SK-N-SH (cell line): ENCODE results near the gene YAP1. TPM values are rescaled to one million over a fixed set of nuclear protein-coding genes. Genes with fewer than 3 reads are reported as not detected.
A peak's percentile ranks its signal among the peaks of the same experiment; 100 is the strongest.

ENCODE experiments used
- CTCF ChIA-PET: fragments of 300-600, 350-600 bp; formaldehyde crosslinking; extraction: SDS; loops from one replicate; lab custom pipeline; 2021; lab: Yijun Ruan, JAX
- POLR2A ChIA-PET: fragments of 350-600 bp; sonication (Branson Sonifier 250); formaldehyde crosslinking; extraction: SDS; loops from one replicate; lab custom pipeline; 2020; ENCODE audit warnings: antibody characterized with exemption, inconsistent platforms; lab: Yijun Ruan, JAX
- DNase-seq: peaks from one replicate; pipeline ENCODE4 v3.0.0; 2012
- H2AFZ ChIP-seq: fragments of 200-600 bp; sonication (generic); 2 replicates; pipeline ENCODE4 v1.8.1; 2016; ENCODE audit warnings: antibody characterized with exemption, mild to moderate bottlenecking, low read depth
- H3F3A ChIP-seq: fragments of 200-600 bp; sonication (generic); replicated peaks from 2 replicates; pipeline ENCODE3; 2016; ENCODE audit warnings: antibody characterized with exemption, mild to moderate bottlenecking; ENCODE audit not compliant: insufficient read depth
- H3K27ac ChIP-seq, 2 experiments: fragments of 200-500 bp in 1 of 2; fragments of 200-600 bp in 1 of 2; sonication (Bioruptor generic) in 1 of 2; sonication (generic), shearing (Covaris generic) in 1 of 2; 2 replicates each; pipeline versions ENCODE4 v1.5.1 to v1.6.1; 2014 to 2016; ENCODE audit warnings: low read depth in 2 of 2, inconsistent platforms in 1 of 2, low read length in 1 of 2, mild to moderate bottlenecking in 1 of 2, mixed read lengths in 1 of 2
- H3K27me3 ChIP-seq: fragments of 200-600 bp; sonication (generic), shearing (Covaris generic); 2 replicates; pipeline ENCODE4 v1.6.1; 2016; ENCODE audit warnings: mixed run types; ENCODE audit not compliant: insufficient read depth
- H3K36me3 ChIP-seq, 2 experiments: fragments of 200-500 bp in 1 of 2; fragments of 200-600 bp in 1 of 2; sonication (Bioruptor generic) in 1 of 2; sonication (generic) in 1 of 2; replicated peaks in 1 of 2; 2 replicates each; pipeline versions ENCODE3 to v1.5.1; 2014 to 2016; ENCODE audit warnings: low read length in 1 of 2, mild to moderate bottlenecking in 1 of 2; ENCODE audit not compliant: insufficient read depth in 2 of 2, control insufficient read depth in 1 of 2
- H3K4me1 ChIP-seq, 2 experiments: fragments of 200-500 bp in 1 of 2; fragments of 200-600 bp in 1 of 2; sonication (Bioruptor generic) in 1 of 2; sonication (generic), shearing (Covaris generic) in 1 of 2; 2 replicates each; pipeline versions ENCODE4 v1.5.1 to v1.6.1; 2014 to 2016; ENCODE audit warnings: low read depth in 1 of 2, low read length in 1 of 2, mixed run types in 1 of 2; ENCODE audit not compliant: insufficient read depth in 2 of 2, control insufficient read depth in 1 of 2
- H3K4me2 ChIP-seq: fragments of 200-600 bp; sonication (generic), shearing (Covaris generic); 2 replicates; pipeline ENCODE4 v1.6.1; 2017; ENCODE audit warnings: mixed run types
- H3K4me3 ChIP-seq, 2 experiments: fragments of 200-500 bp in 1 of 2; fragments of 200-600 bp in 1 of 2; sonication (Bioruptor generic) in 1 of 2; sonication (generic), shearing (Covaris generic) in 1 of 2; 2 replicates each; pipeline versions ENCODE4 v1.5.1 to v1.8.1; 2014 to 2016; ENCODE audit warnings: low read depth in 2 of 2, inconsistent platforms in 1 of 2, low read length in 1 of 2, mild to moderate bottlenecking in 1 of 2, mixed read lengths in 1 of 2, moderate library complexity in 1 of 2
- H3K79me2 ChIP-seq: fragments of 200-600 bp; sonication (generic); 2 replicates; pipeline ENCODE4 v1.8.1; 2017; ENCODE audit warnings: mild to moderate bottlenecking; ENCODE audit not compliant: insufficient read depth
- H3K9ac ChIP-seq: fragments of 200-600 bp; sonication (generic); 2 replicates; pipeline ENCODE4 v1.6.1; 2017; ENCODE audit warnings: mixed run types
- H3K9me2 ChIP-seq: fragments of 200-600 bp; sonication (generic); 2 replicates; pipeline ENCODE4 v1.6.1; 2017; ENCODE audit warnings: mixed run types
- H3K9me3 ChIP-seq: fragments of 200-600 bp; sonication (generic); 2 replicates; pipeline ENCODE4 v1.6.1; 2017; ENCODE audit warnings: mixed run types, mild to moderate bottlenecking, moderate library complexity
- H4K20me1 ChIP-seq: fragments of 200-600 bp; sonication (generic); 2 replicates; pipeline ENCODE4 v1.6.1; 2017; ENCODE audit warnings: mild to moderate bottlenecking, mixed run types; ENCODE audit not compliant: insufficient read depth
- CHD2 ChIP-seq: fragments of 150-350 bp; IDR thresholded peaks from 2 replicates; pipeline ENCODE4 v1.6.1; 2018; ENCODE audit warnings: low read length; ENCODE audit not compliant: partially characterized antibody
- CTCF ChIP-seq: fragments of 200-600 bp; sonication (generic); IDR thresholded peaks from 2 replicates; pipeline ENCODE4 v1.6.1; 2017; ENCODE audit warnings: antibody characterized with exemption, mild to moderate bottlenecking, moderate library complexity
- GABPA ChIP-seq: IDR thresholded peaks from 2 replicates; pipeline ENCODE4 v1.4.0; 2012; ENCODE audit warnings: low read depth, mild to moderate bottlenecking
- GATA2 ChIP-seq: sonication (generic); formaldehyde crosslinking; IDR thresholded peaks from 2 replicates; pipeline ENCODE4 v1.5.0; 2020; ENCODE audit warnings: mild to moderate bottlenecking, missing genetic modification reagents
- MXI1 ChIP-seq: IDR thresholded peaks from 2 replicates; pipeline ENCODE4 v1.6.1; 2012; ENCODE audit warnings: mild to moderate bottlenecking, low read depth, low read length, improper control_type of control experiment
- NRF1 ChIP-seq: IDR thresholded peaks from 2 replicates; pipeline ENCODE4 v1.6.1; 2012; ENCODE audit warnings: low read depth, mild to moderate bottlenecking, low read length
- PBX3 ChIP-seq: IDR thresholded peaks from 2 replicates; pipeline ENCODE4; 2012
- POLR2AphosphoS5 ChIP-seq: IDR thresholded peaks from 2 replicates; pipeline ENCODE4 v1.6.1; 2012; ENCODE audit warnings: low read depth, low read length
- RCOR1 ChIP-seq: fragments of 150-350 bp; IDR thresholded peaks from 2 replicates; pipeline ENCODE4 v1.6.1; 2017; ENCODE audit warnings: antibody characterized with exemption, low read length
- RXRA ChIP-seq: IDR thresholded peaks from 2 replicates; pipeline ENCODE4 v1.4.0; 2012; ENCODE audit warnings: low read depth, mild to moderate bottlenecking, borderline replicate concordance
- TAF1 ChIP-seq: IDR thresholded peaks from 2 replicates; pipeline ENCODE4 v1.6.1; 2012; ENCODE audit warnings: low read depth, mild to moderate bottlenecking, low read length, moderate library complexity, borderline replicate concordance
- TCF12 ChIP-seq: IDR thresholded peaks from 2 replicates; pipeline ENCODE4 v1.4.0; 2012
- TEAD4 ChIP-seq: IDR thresholded peaks from 2 replicates; pipeline ENCODE4 v1.4.0; 2012; ENCODE audit warnings: mild to moderate bottlenecking, borderline replicate concordance; ENCODE audit not compliant: insufficient read depth
- YY1 ChIP-seq: IDR thresholded peaks from 2 replicates; pipeline ENCODE4 v1.4.0; 2012; ENCODE audit warnings: low read depth, mild to moderate bottlenecking
- WGBS: methylation state at CpG from one replicate; pipeline ENCODE4 v1.1.6; 2017; ENCODE audit warnings: low lambda C conversion rate; 5-methylcytosine and 5-hydroxymethylcytosine counted together
- polyA plus RNA-seq, 3 experiments: library from polyadenylated mRNA; depleted of rRNA; stranded (reverse); fragments of >200 nt; gene quantifications; 2 replicates each; pipeline ENCODE4 v1.2.3, GENCODE V29; 2012
- TF ChIP-seq, protein P1 (sequence below): IDR thresholded peaks from 2 replicates; pipeline ENCODE4 v1.4.0; 2012; ENCODE audit warnings: low read depth, borderline replicate concordance
- TF ChIP-seq, protein P2 (sequence below): IDR thresholded peaks from 2 replicates; pipeline ENCODE4 v1.4.0; 2012; ENCODE audit warnings: low read depth

YAP1 gene
- polyA plus RNA-seq, 1 of the 3 experiments (the other 2 are of a cell fraction): 53.2 TPM

- no peaks in the 10 kb centered on the region for H4K20me1 ChIP-seq
- H3K4me3 ChIP-seq: peak overlapping the region; percentile 71 to 92
- H2AFZ ChIP-seq: peak overlapping the region; percentile 61; the same call in 1 of the 2 replicates
- no peaks in the 10 kb centered on the region for H3K9me3 ChIP-seq
- WGBS: under 1% methylated on average over 18 of the region's 61 CpGs
- DNase-seq: peak; percentile 50
- peak overlapping the region; percentile 91 for H3K9ac ChIP-seq
- peaks cover 3 to 33% of the 10 kb centered on the region in 2 experiments; a peak in 3 of 4 replicates for H3K4me1 ChIP-seq
- TF ChIP-seq PBX3 (peak; percentile 3; the same call in 1 of the 2 replicates), RXRA (no peak), NRF1 (no peak), POLR2AphosphoS5 (no peak), YY1 (no peak), TEAD4 (0 out of 2 replicates have a peak, but pooled peaks have one; percentile 26), CTCF (peak; percentile 46), MXI1 (no peak), TAF1 (peak; percentile 43; the same call in 1 of the 2 replicates), GATA2 (CRISPR knock-in tag) (no peak), GABPA (no peak), CHD2 (no peak), RCOR1 (no peak), TCF12 (no peak)
- TF ChIP-seq, protein P1, sequence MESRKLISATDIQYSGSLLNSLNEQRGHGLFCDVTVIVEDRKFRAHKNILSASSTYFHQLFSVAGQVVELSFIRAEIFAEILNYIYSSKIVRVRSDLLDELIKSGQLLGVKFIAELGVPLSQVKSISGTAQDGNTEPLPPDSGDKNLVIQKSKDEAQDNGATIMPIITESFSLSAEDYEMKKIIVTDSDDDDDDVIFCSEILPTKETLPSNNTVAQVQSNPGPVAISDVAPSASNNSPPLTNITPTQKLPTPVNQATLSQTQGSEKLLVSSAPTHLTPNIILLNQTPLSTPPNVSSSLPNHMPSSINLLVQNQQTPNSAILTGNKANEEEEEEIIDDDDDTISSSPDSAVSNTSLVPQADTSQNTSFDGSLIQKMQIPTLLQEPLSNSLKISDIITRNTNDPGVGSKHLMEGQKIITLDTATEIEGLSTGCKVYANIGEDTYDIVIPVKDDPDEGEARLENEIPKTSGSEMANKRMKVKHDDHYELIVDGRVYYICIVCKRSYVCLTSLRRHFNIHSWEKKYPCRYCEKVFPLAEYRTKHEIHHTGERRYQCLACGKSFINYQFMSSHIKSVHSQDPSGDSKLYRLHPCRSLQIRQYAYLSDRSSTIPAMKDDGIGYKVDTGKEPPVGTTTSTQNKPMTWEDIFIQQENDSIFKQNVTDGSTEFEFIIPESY: no peak
- TF ChIP-seq, protein P2, sequence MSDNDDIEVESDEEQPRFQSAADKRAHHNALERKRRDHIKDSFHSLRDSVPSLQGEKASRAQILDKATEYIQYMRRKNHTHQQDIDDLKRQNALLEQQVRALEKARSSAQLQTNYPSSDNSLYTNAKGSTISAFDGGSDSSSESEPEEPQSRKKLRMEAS: peak; percentile 18; the same call in 1 of the 2 replicates
- ChIA-PET CTCF (no interaction called here), POLR2A (no interaction called here)
- no peaks in the 10 kb centered on the region for H3K9me2 ChIP-seq
- H3F3A ChIP-seq: peaks cover 47% of the 10 kb centered on the region
- H3K4me2 ChIP-seq: peak overlapping the region; percentile 83
- peaks cover 2 to 14% of the 10 kb centered on the region in 2 experiments for H3K36me3 ChIP-seq
- no peaks in the 10 kb centered on the region for H3K27me3 ChIP-seq
- peaks cover 64% of the 10 kb centered on the region for H3K79me2 ChIP-seq
- H3K27ac ChIP-seq: peak overlapping the region; percentile 86 to 97
Observed at GRCh38 chr11:102111011-102111786, 952 bp downstream of the YAP1 start.
